Stimulated activated CD8-positive, alpha-beta memory T cell treated with anti-CD3 and anti-CD28 coated beads, Interleukin-15, amount 100 ng/mL, for 48 hours (primary cell): ENCODE results near the gene STRC.
"Not testable (repeated sequence)": the region's sequence is repeated elsewhere in the genome, so short reads cannot be mapped to it uniquely, and the experiment has no call there.

Experiments used
- DNase-seq, 2 donors: peaks; one replicate each; pipeline ENCODE4 v3.0.0-alpha.2; 2020; ENCODE audit warnings: low read depth in 2 of 2

Gene STRC

GRCh38 chr15:43618700-43619099 lies at the start of gene STRC:
STRC (minus strand) TSS chr15:43618800; CDS start chr15:43618722, 78 bp downstream.
- not testable (repeated sequence) for DNase-seq

GRCh38 chr15:43666177-43666576 lies 47.6 kb upstream of the STRC start:
- not testable (repeated sequence) for DNase-seq

GRCh38 chr15:43663333-43663732 lies 44.7 kb upstream of the STRC start:
- not testable (repeated sequence) for DNase-seq

GRCh38 chr15:43662293-43662692 lies 43.7 kb upstream of the STRC start:
- not testable (repeated sequence) for DNase-seq

- DNase-seq, result not testable (repeated sequence)
Observed at GRCh38 chr15:43659727-43660126, 41.1 kb upstream of the STRC start.

- DNase-seq, result not testable (repeated sequence)
Observed at GRCh38 chr15:43649430-43649926, 30.9 kb upstream of the STRC start.

- no peak for DNase-seq
Observed at GRCh38 chr15:43648649-43649429, 30.2 kb upstream of the STRC start, which contains the start of gene CATSPER2. CATSPER2 (minus strand) TSS chr15:43648844; CDS start chr15:43648061, 783 bp downstream.

GRCh38 chr15:43638464-43639204 lies 20.0 kb upstream of the STRC start:
- not testable (repeated sequence) for DNase-seq

GRCh38 chr15:43626937-43627336 lies 8.3 kb upstream of the STRC start:
- not testable (repeated sequence) for DNase-seq

- DNase-seq, result no peak
Observed at GRCh38 chr15:43625106-43625505, 6.5 kb upstream of the STRC start.

GRCh38 chr15:43622068-43622799 lies 3.6 kb upstream of the STRC start:
- DNase-seq, result not testable (repeated sequence)

GRCh38 chr15:43617750-43618149 lies 850 bp downstream of the STRC start:
- not testable (repeated sequence) for DNase-seq

GRCh38 chr15:43602233-43602632 lies 16.4 kb downstream of the STRC start:
- not testable (repeated sequence) for DNase-seq

- DNase-seq, result not testable (repeated sequence)
Observed at GRCh38 chr15:43600200-43600599, 18.4 kb downstream of the STRC start.

GRCh38 chr15:43599131-43599530 lies 19.5 kb downstream of the STRC start:
- not testable (repeated sequence) for DNase-seq

GRCh38 chr15:43593328-43594190 lies 25.0 kb downstream of the STRC start, which contains the start of gene CKMT1B:
CKMT1B (plus strand) TSS chr15:43594027; CDS start chr15:43594219, 192 bp downstream.
- not testable (repeated sequence) for DNase-seq

- DNase-seq, result not testable (repeated sequence)
Observed at GRCh38 chr15:43592841-43593240, 25.8 kb downstream of the STRC start.

- DNase-seq, result not testable (repeated sequence)
Observed at GRCh38 chr15:43589778-43590466, 28.7 kb downstream of the STRC start, which contains the start of gene PPIP5K1. PPIP5K1 (minus strand) TSS chr15:43590208; CDS start chr15:43584504, 5,704 bp downstream.

- not testable (repeated sequence) for DNase-seq
Observed at GRCh38 chr15:43574607-43575006, 44.0 kb downstream of the STRC start.

- not testable (repeated sequence) for DNase-seq
Observed at GRCh38 chr15:43566615-43567014, 52.0 kb downstream of the STRC start.
